ENCODE measurements around the gene RAPH1. TPM values are rescaled to one million over a fixed set of nuclear protein-coding genes. Genes with fewer than 3 reads are reported as not detected.

RAPH1 gene
- total RNA-seq, 1 donor from 2014 or later = 50.4 TPM

- Histone ChIP-seq H3K27ac (ENCODE audit: low read depth, low read length) (peak overlapping the region; percentile 90), H3K9ac (ENCODE audit: low read length) (peak overlapping the region; percentile 91), H3K4me1 (ENCODE audit: insufficient read depth, low read length) (peaks cover 7% of the 10 kb centered on the region), H3K4me2 (ENCODE audit: low read length) (peak overlapping the region; percentile 91), H3K27me3 (ENCODE audit: insufficient read depth, low read length) (no peaks in the 10 kb centered on the region), H2AFZ (ENCODE audit: low read depth, low read length) (no peak overlapping the region), H3K79me2 (ENCODE audit: insufficient read depth, low read length) (peaks cover 60% of the 10 kb centered on the region), H4K20me1 (ENCODE audit: insufficient read depth, low read length) (peaks cover 47% of the 10 kb centered on the region), H3K4me3 (ENCODE audit: insufficient read depth, low read depth, low read length) (peak overlapping the region; percentile 87), H3K36me3 (ENCODE audit: insufficient read depth, low read length) (no peaks in the 10 kb centered on the region), H3K9me3 (ENCODE audit: insufficient read depth, low read depth, low read length) (no peaks in the 10 kb centered on the region)
- DNase-seq (ENCODE audit: low read depth) (peak; percentile 90), FAIRE-seq (no peak)
- H3K9me3 Mint-ChIP-seq (ENCODE audit: unreplicated experiment) = peaks cover 11% of the 10 kb centered on the region
- TF ChIP-seq CTCF (IDR thresholded peaks at IDR 0.05; ENCODE audit: insufficient read depth, low read depth, low read length) = no peak
- no peak for TF ChIP-seq EZH2 (IDR thresholded peaks at IDR 0.05; ENCODE audit: insufficient read depth, low read length)
- H3K27ac Mint-ChIP-seq (ENCODE audit: unreplicated experiment) = peak overlapping the region; percentile 21
- H3K27me3 Mint-ChIP-seq (ENCODE audit: low read depth, unreplicated experiment) = peaks cover 2% of the 10 kb centered on the region
- H3K4me1 Mint-ChIP-seq (ENCODE audit: low read depth, unreplicated experiment) = peaks cover 17% of the 10 kb centered on the region
- H3K36me3 Mint-ChIP-seq (ENCODE audit: low read depth, unreplicated experiment) = no peaks in the 10 kb centered on the region
- H3K4me3 Mint-ChIP-seq (ENCODE audit: unreplicated experiment) = peak overlapping the region; percentile 89
Measured at GRCh38 chr2:203533676-203534591, 1.2 kb downstream of the RAPH1 start.

- Mint-ChIP-seq H3K36me3 (ENCODE audit: low read depth, unreplicated experiment) (no peaks in the 10 kb centered on the region), H3K4me1 (ENCODE audit: low read depth, unreplicated experiment) (peaks cover 17% of the 10 kb centered on the region), H3K27me3 (ENCODE audit: low read depth, unreplicated experiment) (peaks cover under 1% of the 10 kb centered on the region), H3K4me3 (ENCODE audit: unreplicated experiment) (peak overlapping the region; percentile 89), H3K9me3 (ENCODE audit: unreplicated experiment) (peaks cover 7% of the 10 kb centered on the region), H3K27ac (ENCODE audit: unreplicated experiment) (peak overlapping the region; percentile 21)
- H3K9me3 ChIP-seq (ENCODE audit: insufficient read depth, low read depth, low read length) = no peaks in the 10 kb centered on the region
- DNase-seq (ENCODE audit: low read depth) (peak; percentile 51), FAIRE-seq (peak; percentile 68)
- no peak overlapping the region for H2AFZ ChIP-seq (ENCODE audit: low read depth, low read length)
- no peaks in the 10 kb centered on the region for H3K36me3 ChIP-seq (ENCODE audit: insufficient read depth, low read length)
- no peaks in the 10 kb centered on the region for H3K27me3 ChIP-seq (ENCODE audit: insufficient read depth, low read length)
- H3K4me3 ChIP-seq (ENCODE audit: insufficient read depth, low read depth, low read length) = peak overlapping the region; percentile 87
- peak overlapping the region; percentile 91 for H3K9ac ChIP-seq (ENCODE audit: low read length)
- peak overlapping the region; percentile 91 for H3K4me2 ChIP-seq (ENCODE audit: low read length)
- peaks cover 68% of the 10 kb centered on the region for H3K79me2 ChIP-seq (ENCODE audit: insufficient read depth, low read length)
- H4K20me1 ChIP-seq (ENCODE audit: insufficient read depth, low read length) = peaks cover 47% of the 10 kb centered on the region
- peaks cover 7% of the 10 kb centered on the region for H3K4me1 ChIP-seq (ENCODE audit: insufficient read depth, low read length)
- no peak for TF ChIP-seq CTCF (IDR thresholded peaks at IDR 0.05; ENCODE audit: insufficient read depth, low read depth, low read length)
- no peak for TF ChIP-seq EZH2 (IDR thresholded peaks at IDR 0.05; ENCODE audit: insufficient read depth, low read length)
- peak overlapping the region; percentile 78 for H3K27ac ChIP-seq (ENCODE audit: low read depth, low read length)
Measured at GRCh38 chr2:203532957-203533658, 2.0 kb downstream of the RAPH1 start.
